Adrenal gland (tissue), 12 donors: ENCODE data around the gene EI24. TPM values are rescaled to one million over a fixed set of nuclear protein-coding genes. Genes with fewer than 3 reads are reported as not detected.
"Not testable (repeated sequence)": the region's sequence is repeated elsewhere in the genome, so short reads cannot be mapped to it uniquely, and the experiment has no call there.

Experiments used
- DNase-seq, 7 donors: peaks; one replicate each; pipeline ENCODE4 v3.0.0-alpha.2; 2019 to 2020
- H3K27ac ChIP-seq, 5 donors: fragments of 200-600 bp; sonication (generic) in 4 of 5; 1 replicate in 3 of 5; 2 replicates in 2 of 5; pipeline versions ENCODE4 v1.5.1 to v1.8.0; 2016 to 2020; ENCODE audit warnings: mild to moderate bottlenecking in 1 of 5
- H3K27me3 ChIP-seq: fragments of 200-600 bp; 2 replicates; pipeline ENCODE4 v1.8.0; 2021
- H3K36me3 ChIP-seq, 2 donors: fragments of 200-600 bp; replicated peaks in 1 of 2; 1 replicate in 1 of 2; 2 replicates in 1 of 2; pipeline versions ENCODE4 v1.5.1 to v1.8.0; 2018 to 2022
- H3K4me1 ChIP-seq, 2 donors: fragments of 200-600 bp; replicated peaks in 1 of 2; 1 replicate in 1 of 2; 2 replicates in 1 of 2; pipeline versions ENCODE4 v1.5.1 to v1.8.0; 2018 to 2021
- H3K4me3 ChIP-seq, 4 donors: fragments of 200-600 bp; sonication (generic) in 3 of 4; one replicate each; pipeline ENCODE4 v1.5.1; 2016 to 2018
- H3K9me3 ChIP-seq, 3 donors: fragments of 200-600 bp; sonication (generic) in 1 of 3; replicated peaks in 1 of 3; 1 replicate in 2 of 3; 2 replicates in 1 of 3; pipeline versions ENCODE4 v1.5.1 to v1.8.0; 2016 to 2021
- POLR2A ChIP-seq, 2 donors: fragments of 450-650 bp; IDR thresholded peaks; one replicate each; pipeline ENCODE4 v1.6.1; 2017; ENCODE audit warnings: antibody characterized with exemption in 2 of 2, mild to moderate bottlenecking in 2 of 2, moderate library complexity in 1 of 2
- WGBS, 4 donors: extraction: QIAGEN DNeasy Blood & Tissue Kit in 2 of 4; methylation state at CpG; one replicate each; pipeline versions ENCODE4 v1.1.5 to v1.1.7; 2013 to 2017; 5-methylcytosine and 5-hydroxymethylcytosine counted together
- intact Hi-C, 2 donors: fragments of 100-400 bp; cut with DNase I; formaldehyde crosslinking; loops; one replicate each; pipeline versions ENCODE4 v1.14.1 to v1.15.0; 2022 to 2023
- polyA plus RNA-seq, 3 donors: library from polyadenylated mRNA; stranded (reverse); fragments of 200-250 nt in 2 of 3; fragments of 350-450 nt in 1 of 3; fragmentation: Illumina TruSeq in 1 of 3; extraction: RNeasy Lipid Tissue Mini Kit (QIAGEN cat#74804) in 1 of 3; gene quantifications; one replicate each; pipeline ENCODE4 v1.2.3, GENCODE V29; 2013 to 2014
- total RNA-seq, 9 donors: library from RNA; depleted of rRNA in 4 of 9; stranded (reverse); fragments of >200 nt in 4 of 9; fragments of 120-200 nt in 1 of 9; fragmentation: NEBNext Ultra II Directional in 1 of 9; extraction: Animal tissue kit (Norgen Biotek cat#: 25700) in 1 of 9; gene quantifications; one replicate each; pipeline versions ENCODE4 v1.1.0 to v1.2.4, GENCODE V29; 2013 to 2023
- TF ChIP-seq, protein P1 (sequence below), 6 experiments: fragments of 450-650 bp in 4 of 6; fragments of 200-600 bp in 2 of 6; sonication (generic) in 1 of 6; IDR thresholded peaks; 1 replicate in 5 of 6; 2 replicates in 1 of 6; pipeline versions ENCODE4 v1.5.1 to v1.8.0; 2016 to 2021; ENCODE audit warnings: antibody characterized with exemption in 6 of 6, mild to moderate bottlenecking in 2 of 6, moderate library complexity in 1 of 6
- donor health status: healthy with polysubstance abuse.
- donor health status: Bipolar disorder and iron deficiency.
- donor health status: DM: yes; HTN: yes; CAD: no.
- donor health status: DM: no; HTN: no; CAD: no.
- donor health status: DM: no; HTN: no; CAD: no.
- donor health status: DM: yes; HTN: yes; CAD: no.

Gene EI24
- total and polyA plus RNA-seq, 12 donors, result 19.0 to 65.6 (median 46.7) TPM

GRCh38 chr11:125566235-125566634 is 3.0 kb upstream of the EI24 start:
- Histone ChIP-seq H3K4me1 (peaks cover 11 to 13% of the 10 kb centered on the region in 2 donors), H3K36me3 (no peaks in the 10 kb centered on the region), H3K27ac (no peak overlapping the region), H3K4me3 (no peak overlapping the region), H3K27me3 (no peaks in the 10 kb centered on the region), H3K9me3 (no peaks in the 10 kb centered on the region)
- no peak for DNase-seq
- 95 to 100% (median 95%) methylated on average over 2 to 4 of the region's 4 CpGs; no CpG with 5 or more reads in 1 of the 4 donors for WGBS, 4 donors
- TF ChIP-seq, protein P1, sequence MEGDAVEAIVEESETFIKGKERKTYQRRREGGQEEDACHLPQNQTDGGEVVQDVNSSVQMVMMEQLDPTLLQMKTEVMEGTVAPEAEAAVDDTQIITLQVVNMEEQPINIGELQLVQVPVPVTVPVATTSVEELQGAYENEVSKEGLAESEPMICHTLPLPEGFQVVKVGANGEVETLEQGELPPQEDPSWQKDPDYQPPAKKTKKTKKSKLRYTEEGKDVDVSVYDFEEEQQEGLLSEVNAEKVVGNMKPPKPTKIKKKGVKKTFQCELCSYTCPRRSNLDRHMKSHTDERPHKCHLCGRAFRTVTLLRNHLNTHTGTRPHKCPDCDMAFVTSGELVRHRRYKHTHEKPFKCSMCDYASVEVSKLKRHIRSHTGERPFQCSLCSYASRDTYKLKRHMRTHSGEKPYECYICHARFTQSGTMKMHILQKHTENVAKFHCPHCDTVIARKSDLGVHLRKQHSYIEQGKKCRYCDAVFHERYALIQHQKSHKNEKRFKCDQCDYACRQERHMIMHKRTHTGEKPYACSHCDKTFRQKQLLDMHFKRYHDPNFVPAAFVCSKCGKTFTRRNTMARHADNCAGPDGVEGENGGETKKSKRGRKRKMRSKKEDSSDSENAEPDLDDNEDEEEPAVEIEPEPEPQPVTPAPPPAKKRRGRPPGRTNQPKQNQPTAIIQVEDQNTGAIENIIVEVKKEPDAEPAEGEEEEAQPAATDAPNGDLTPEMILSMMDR (IDR thresholded peaks at IDR 0.05), result no peak
- intact Hi-C loops, result no loop called here

- Histone ChIP-seq H3K36me3 (peaks cover 0 to 24% of the 10 kb centered on the region in 2 donors), H3K4me3 (peak overlapping the region in 3 of 4 donors; percentile 37 to 95 (median 52)), H3K4me1 (peaks cover 11 to 13% of the 10 kb centered on the region in 2 donors), H3K27me3 (no peaks in the 10 kb centered on the region), H3K27ac (peak overlapping the region in 3 of 5 donors; percentile 84 to 94 (median 87)), H3K9me3 (no peaks in the 10 kb centered on the region)
- TF ChIP-seq, protein P1 (IDR thresholded peaks at IDR 0.05), result no peak
- TF ChIP-seq POLR2A (IDR thresholded peaks at IDR 0.05), result no peak
- DNase-seq, result no peak
- 1 to 3% (median 3%) methylated on average over 7 to 9 of the region's 9 CpGs for WGBS, 4 donors
- intact Hi-C loops, result no loop called here
Measured at GRCh38 chr11:125569915-125570621, 791 bp downstream of the EI24 start.

- H3K27me3 ChIP-seq, result no peaks in the 10 kb centered on the region
- no peaks in the 10 kb centered on the region for H3K9me3 ChIP-seq
- no peak for DNase-seq
- intact Hi-C loops, result no loop called here
- H3K27ac ChIP-seq, result no peak overlapping the region
- H3K4me1 ChIP-seq, result peaks cover 11 to 13% of the 10 kb centered on the region in 2 donors
- WGBS, 4 donors, result 71 to 96% (median 84%) methylated on average over 2 of the region's 2 CpGs
- H3K36me3 ChIP-seq, result peaks cover 0 to 33% of the 10 kb centered on the region in 2 donors
- TF ChIP-seq, protein P1 (IDR thresholded peaks at IDR 0.05), result no peak
- no peak overlapping the region for H3K4me3 ChIP-seq
Measured at GRCh38 chr11:125570952-125571351, 1.7 kb downstream of the EI24 start.

DNA sequence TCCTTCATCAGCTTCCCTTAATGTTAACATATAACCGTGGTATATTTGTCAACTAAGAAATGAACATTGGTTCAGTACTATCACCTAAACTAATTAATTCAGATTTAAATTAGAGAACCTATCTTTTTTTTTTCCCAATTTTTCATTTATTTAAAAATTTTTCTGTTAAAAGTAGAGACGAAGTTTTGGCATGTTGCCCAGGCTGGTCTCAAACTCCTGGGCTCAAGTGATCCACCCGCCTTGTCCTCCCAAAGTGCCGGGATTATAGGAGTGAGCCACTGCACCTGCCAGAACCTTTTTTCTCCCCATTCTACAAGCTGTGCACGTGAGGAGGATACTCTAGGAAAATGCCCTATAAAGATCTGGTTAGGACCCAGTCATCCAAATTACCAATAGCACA is 3.6 kb downstream of the EI24 start:
- Histone ChIP-seq H3K4me1 (peaks cover 11 to 13% of the 10 kb centered on the region in 2 donors), H3K4me3 (no peak overlapping the region), H3K27ac (no peak overlapping the region), H3K27me3 (no peaks in the 10 kb centered on the region), H3K36me3 (peaks cover 0 to 52% of the 10 kb centered on the region in 2 donors), H3K9me3 (no peaks in the 10 kb centered on the region)
- TF ChIP-seq, protein P1 (IDR thresholded peaks at IDR 0.05), result no peak
- no peak for TF ChIP-seq POLR2A (IDR thresholded peaks at IDR 0.05)
- DNase-seq, result no peak
- intact Hi-C loops, result no loop called here
- 79 to 84% (median 82%) methylated on average over 5 of the region's 5 CpGs for WGBS, 4 donors

DNA sequence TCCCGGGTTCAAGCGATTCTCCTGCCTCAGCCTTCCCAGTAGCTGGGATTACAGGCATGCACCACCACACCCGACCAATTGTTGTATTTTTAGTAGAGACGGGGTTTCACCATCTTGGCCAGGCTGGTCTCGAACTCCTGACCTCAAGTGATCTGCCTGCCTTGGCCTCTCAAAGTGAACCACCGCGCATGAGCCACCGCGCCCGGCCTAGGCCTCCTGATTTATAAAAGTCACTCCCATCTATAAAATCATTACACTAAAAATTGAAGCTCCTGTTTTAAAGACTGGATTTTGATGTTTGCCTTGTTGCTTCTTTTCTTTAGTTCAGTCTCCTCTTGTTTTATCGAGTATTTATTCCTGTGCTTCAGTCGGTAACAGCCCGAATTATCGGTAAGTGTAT is 7.9 kb downstream of the EI24 start:
- peaks cover 0 to 95% of the 10 kb centered on the region in 2 donors for H3K36me3 ChIP-seq
- DNase-seq, H3K4me3 ChIP-seq, intact Hi-C loops, H3K27ac ChIP-seq, H3K27me3 ChIP-seq, H3K9me3 ChIP-seq, H3K4me1 ChIP-seq: not testable (repeated sequence)
- 95 to 98% (median 97%) methylated on average over 14 of the region's 14 CpGs for WGBS, 4 donors
